Keratinocyte (primary cell): ENCODE data around the gene RBMS3.

Source experiments
- EZH2 ChIP-seq: IDR thresholded peaks from one replicate; pipeline ENCODE4 v1.6.1; 2012; ENCODE audit warnings: inconsistent platforms, mild to moderate bottlenecking, low read length, moderate library complexity
- TF ChIP-seq, protein P1 (sequence below), 3 experiments: IDR thresholded peaks in 1 of 3; conservative IDR thresholded peaks in 1 of 3; optimal IDR thresholded peaks in 1 of 3; 2 replicates in 2 of 3; 3 replicates in 1 of 3; pipeline versions ENCODE3 to v1.5.1; 2011; ENCODE audit warnings: low read length in 3 of 3, mild to moderate bottlenecking in 3 of 3, moderate library complexity in 2 of 3, control low read depth in 1 of 3, inconsistent platforms in 1 of 3; ENCODE audit not compliant: insufficient read depth in 2 of 3; ENCODE audit errors: extremely low read depth in 1 of 3

DNA sequence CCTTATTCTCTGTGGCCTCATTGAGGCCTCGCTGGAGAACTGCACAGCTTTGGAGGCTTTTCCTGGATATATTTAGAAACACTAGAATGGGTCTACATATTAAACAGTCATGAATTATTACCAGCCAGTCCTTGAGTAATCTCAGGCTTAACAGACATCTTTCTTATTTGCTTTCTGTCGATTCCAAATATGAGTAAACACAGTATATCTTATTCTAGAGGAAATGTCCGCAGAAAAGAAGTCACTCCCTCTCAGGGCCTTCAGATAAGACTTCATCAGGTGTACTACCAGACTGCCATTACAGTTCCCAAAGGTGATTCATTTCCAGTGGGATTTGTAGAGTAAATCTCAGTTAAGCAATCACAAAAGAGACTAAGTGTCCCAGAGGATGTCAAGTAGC lies 310.7 kb downstream of the RBMS3 start:
- TF ChIP-seq, protein P1, sequence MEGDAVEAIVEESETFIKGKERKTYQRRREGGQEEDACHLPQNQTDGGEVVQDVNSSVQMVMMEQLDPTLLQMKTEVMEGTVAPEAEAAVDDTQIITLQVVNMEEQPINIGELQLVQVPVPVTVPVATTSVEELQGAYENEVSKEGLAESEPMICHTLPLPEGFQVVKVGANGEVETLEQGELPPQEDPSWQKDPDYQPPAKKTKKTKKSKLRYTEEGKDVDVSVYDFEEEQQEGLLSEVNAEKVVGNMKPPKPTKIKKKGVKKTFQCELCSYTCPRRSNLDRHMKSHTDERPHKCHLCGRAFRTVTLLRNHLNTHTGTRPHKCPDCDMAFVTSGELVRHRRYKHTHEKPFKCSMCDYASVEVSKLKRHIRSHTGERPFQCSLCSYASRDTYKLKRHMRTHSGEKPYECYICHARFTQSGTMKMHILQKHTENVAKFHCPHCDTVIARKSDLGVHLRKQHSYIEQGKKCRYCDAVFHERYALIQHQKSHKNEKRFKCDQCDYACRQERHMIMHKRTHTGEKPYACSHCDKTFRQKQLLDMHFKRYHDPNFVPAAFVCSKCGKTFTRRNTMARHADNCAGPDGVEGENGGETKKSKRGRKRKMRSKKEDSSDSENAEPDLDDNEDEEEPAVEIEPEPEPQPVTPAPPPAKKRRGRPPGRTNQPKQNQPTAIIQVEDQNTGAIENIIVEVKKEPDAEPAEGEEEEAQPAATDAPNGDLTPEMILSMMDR (optimal IDR thresholded peaks at IDR 0.05 in 1 of 3, IDR thresholded peaks at IDR 0.05 in 1 of 3, conservative IDR thresholded peaks at IDR 0.05 in 1 of 3; ENCODE audit: extremely low read depth in 1 of 3, insufficient read depth in 2 of 3, low read length in 3 of 3): no peak
- TF ChIP-seq EZH2: no peak
